Measurements from ENCODE around the gene CYP2E1. TPM values are rescaled to one million over a fixed set of nuclear protein-coding genes. Genes with fewer than 3 reads are reported as not detected.

The CYP2E1 gene
- total RNA-seq, 1 donor from 2014 or later, result 7.7 TPM

DNA sequence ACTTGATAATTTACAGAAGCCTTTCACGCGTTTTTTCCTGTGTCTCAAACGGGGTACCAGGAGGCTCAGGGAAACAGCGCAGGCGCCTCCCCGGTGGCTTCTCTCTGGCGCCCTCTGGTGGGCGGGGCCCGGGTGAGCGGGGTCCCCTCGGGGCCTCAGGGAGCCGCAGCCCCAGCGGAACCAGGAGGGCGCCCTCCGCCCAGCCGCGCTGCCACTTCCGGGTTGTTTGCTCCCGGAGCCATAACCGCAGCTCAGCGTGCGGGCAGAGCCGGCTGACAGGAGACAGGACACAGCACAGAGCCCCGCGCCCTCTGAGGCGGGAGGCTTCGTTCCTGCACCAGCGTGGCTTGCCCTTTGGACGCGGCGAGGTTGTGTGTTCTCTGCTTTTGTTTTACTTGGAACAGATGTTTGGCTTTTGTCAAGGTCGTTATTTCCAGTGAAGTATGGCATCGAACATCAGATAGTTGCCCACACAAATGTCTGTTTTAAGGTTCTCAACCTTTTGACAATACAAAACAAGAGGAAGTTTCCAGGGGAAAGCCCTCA is 6.9 kb upstream of the CYP2E1 start:
- H3K27me3 Mint-ChIP-seq (ENCODE audit: unreplicated experiment), result peaks cover 5% of the 10 kb centered on the region
- peak; percentile 88 for DNase-seq (ENCODE audit: low spot score)
- no peak overlapping the region for H3K27ac Mint-ChIP-seq (ENCODE audit: unreplicated experiment)
- no peaks in the 10 kb centered on the region for H3K9me3 Mint-ChIP-seq (ENCODE audit: unreplicated experiment)
- TF ChIP-seq CTCF (IDR thresholded peaks at IDR 0.05; ENCODE audit: unreplicated experiment), result peak; percentile 91
- no peaks in the 10 kb centered on the region for H3K36me3 Mint-ChIP-seq (ENCODE audit: low read depth, unreplicated experiment)
- H3K4me3 Mint-ChIP-seq (ENCODE audit: unreplicated experiment), result no peak overlapping the region
- H3K4me1 Mint-ChIP-seq (ENCODE audit: unreplicated experiment), result no peaks in the 10 kb centered on the region

GRCh38 chr10:133523631-133524203 is 3.4 kb upstream of the CYP2E1 start:
- Mint-ChIP-seq H3K27ac (ENCODE audit: unreplicated experiment) (no peak overlapping the region), H3K27me3 (ENCODE audit: unreplicated experiment) (peaks cover 15% of the 10 kb centered on the region), H3K4me3 (ENCODE audit: unreplicated experiment) (peak overlapping the region; percentile 16), H3K4me1 (ENCODE audit: unreplicated experiment) (no peaks in the 10 kb centered on the region), H3K9me3 (ENCODE audit: unreplicated experiment) (no peaks in the 10 kb centered on the region), H3K36me3 (ENCODE audit: low read depth, unreplicated experiment) (no peaks in the 10 kb centered on the region)
- DNase-seq (ENCODE audit: low spot score), result no peak
- no peak for TF ChIP-seq CTCF (IDR thresholded peaks at IDR 0.05; ENCODE audit: unreplicated experiment)

- no peak overlapping the region for H3K27ac Mint-ChIP-seq (ENCODE audit: unreplicated experiment)
- H3K36me3 Mint-ChIP-seq (ENCODE audit: low read depth, unreplicated experiment), result no peaks in the 10 kb centered on the region
These were observed 1.7 kb upstream of the CYP2E1 start for GRCh38 chr10:133525444-133525843.

DNA sequence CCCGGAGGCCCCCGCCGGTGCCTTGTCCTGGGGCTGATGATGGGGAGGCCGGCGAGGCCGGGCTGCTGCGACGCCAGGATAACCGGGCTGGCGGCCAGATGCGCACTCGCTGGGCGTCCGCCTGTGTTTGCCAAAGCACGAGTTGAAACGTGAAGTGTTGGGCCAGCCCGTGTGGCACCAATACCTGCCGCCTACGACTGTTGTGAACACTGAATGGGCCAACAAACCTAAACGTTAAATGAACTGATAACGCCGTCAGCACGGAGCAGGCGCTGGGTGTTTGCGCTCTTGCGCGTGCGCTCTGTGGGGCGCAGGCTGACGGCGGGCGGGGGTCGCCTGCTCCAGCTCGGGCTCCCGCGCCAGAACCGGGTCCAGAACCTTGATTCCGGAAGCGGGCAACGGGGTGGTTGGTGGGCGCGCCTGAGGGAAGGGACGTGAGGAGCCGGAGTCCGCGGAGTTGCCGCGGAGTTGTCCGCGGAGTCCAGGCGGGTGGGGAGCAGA is 658 bp downstream of the CYP2E1 start:
- no peak for TF ChIP-seq CTCF (IDR thresholded peaks at IDR 0.05; ENCODE audit: unreplicated experiment)
- H3K27me3 Mint-ChIP-seq (ENCODE audit: unreplicated experiment), result peaks cover 30% of the 10 kb centered on the region
- no peak overlapping the region for H3K27ac Mint-ChIP-seq (ENCODE audit: unreplicated experiment)
- H3K4me1 Mint-ChIP-seq (ENCODE audit: unreplicated experiment), result peaks cover 18% of the 10 kb centered on the region
- peak; percentile 15 for DNase-seq (ENCODE audit: low spot score)
- H3K36me3 Mint-ChIP-seq (ENCODE audit: low read depth, unreplicated experiment), result no peaks in the 10 kb centered on the region
- H3K4me3 Mint-ChIP-seq (ENCODE audit: unreplicated experiment), result no peak overlapping the region
- H3K9me3 Mint-ChIP-seq (ENCODE audit: unreplicated experiment), result no peaks in the 10 kb centered on the region

More at GRCh38 chr10:133525444-133525843, 1.7 kb upstream of the CYP2E1 start:
- Mint-ChIP-seq H3K9me3 (ENCODE audit: unreplicated experiment) (no peaks in the 10 kb centered on the region), H3K27me3 (ENCODE audit: unreplicated experiment) (peaks cover 21% of the 10 kb centered on the region), H3K4me3 (ENCODE audit: unreplicated experiment) (no peak overlapping the region), H3K4me1 (ENCODE audit: unreplicated experiment) (peaks cover 12% of the 10 kb centered on the region)
- no peak for TF ChIP-seq CTCF (IDR thresholded peaks at IDR 0.05; ENCODE audit: unreplicated experiment)
- no peak for DNase-seq (ENCODE audit: low spot score)

DNA sequence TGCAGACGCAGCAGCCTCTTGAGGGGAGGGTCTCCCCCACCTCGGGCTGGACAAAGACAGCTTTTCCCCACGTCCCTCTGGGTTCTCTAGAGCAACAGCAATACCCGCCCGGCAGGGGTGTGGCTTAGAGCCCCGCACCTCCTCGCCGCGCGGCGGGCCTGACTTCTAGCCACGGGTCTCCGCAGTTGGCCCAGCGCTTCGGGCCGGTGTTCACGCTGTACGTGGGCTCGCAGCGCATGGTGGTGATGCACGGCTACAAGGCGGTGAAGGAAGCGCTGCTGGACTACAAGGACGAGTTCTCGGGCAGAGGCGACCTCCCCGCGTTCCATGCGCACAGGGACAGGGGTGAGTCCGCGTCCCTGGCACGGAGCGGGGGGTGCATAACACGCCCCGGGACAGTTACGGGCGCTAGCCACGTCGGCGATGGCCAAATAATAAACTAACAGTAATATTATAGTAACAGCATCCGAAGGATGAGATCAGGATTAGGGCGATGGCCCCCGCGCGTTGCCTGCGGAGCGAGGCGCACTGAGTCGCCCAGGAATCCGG is 1.2 kb downstream of the CYP2E1 start:
- peak; percentile 24 for DNase-seq (ENCODE audit: low spot score)
- Mint-ChIP-seq H3K27me3 (ENCODE audit: unreplicated experiment) (peaks cover 30% of the 10 kb centered on the region), H3K36me3 (ENCODE audit: low read depth, unreplicated experiment) (no peaks in the 10 kb centered on the region), H3K4me1 (ENCODE audit: unreplicated experiment) (peaks cover 18% of the 10 kb centered on the region), H3K4me3 (ENCODE audit: unreplicated experiment) (peak overlapping the region; percentile 85), H3K27ac (ENCODE audit: unreplicated experiment) (no peak overlapping the region), H3K9me3 (ENCODE audit: unreplicated experiment) (no peaks in the 10 kb centered on the region)
- TF ChIP-seq CTCF (IDR thresholded peaks at IDR 0.05; ENCODE audit: unreplicated experiment), result no peak
